Motor neuron (in vitro differentiated cells): Measurements from ENCODE around the gene STIM1. TPM values are rescaled to one million over a fixed set of nuclear protein-coding genes. Genes with fewer than 3 reads are reported as not detected.
A peak's percentile ranks its signal among the peaks of the same experiment; 100 is the strongest.
"Not testable (repeated sequence)": the region's sequence is repeated elsewhere in the genome, so short reads cannot be mapped to it uniquely, and the experiment has no call there.

ENCODE experiments used
- ATAC-seq, 8 experiments: fragments of 200-7000 bp; cut with Tn5 transposase; replicated peaks in 6 of 8; 2 replicates each; pipeline ENCODE4 v1.8.0; 2021; ENCODE audit warnings: mild to moderate bottlenecking in 8 of 8, moderate library complexity in 8 of 8
- H3K27ac ChIP-seq, 2 donors: fragments of 250-450 bp; sonication (Bioruptor Pico); 2 replicates each; pipeline ENCODE4 v1.9.0; 2021; ENCODE audit warnings: antibody characterized with exemption in 2 of 2, mild to moderate bottlenecking in 2 of 2, moderate library complexity in 1 of 2
- H3K4me1 ChIP-seq, 2 donors: fragments of 250-450 bp; sonication (Bioruptor Pico); replicated peaks in 1 of 2; 2 replicates each; pipeline ENCODE4 v1.6.1; 2021; ENCODE audit warnings: antibody characterized with exemption in 2 of 2, mild to moderate bottlenecking in 2 of 2, moderate library complexity in 1 of 2
- H3K4me3 ChIP-seq, 5 donors: fragments of 250-450 bp; sonication (Bioruptor Pico); 2 replicates each; pipeline ENCODE4 v1.9.0; 2021; ENCODE audit warnings: antibody characterized with exemption in 5 of 5, mild to moderate bottlenecking in 5 of 5, moderate library complexity in 4 of 5
- WGBS, 10 experiments: fragments of 450-650 bp; shearing (Covaris generic); methylation state at CpG; one replicate each; pipeline ENCODE4 v1.0.0; 2022; 5-methylcytosine and 5-hydroxymethylcytosine counted together
- in situ Hi-C, 9 experiments: fragments of 400-800 bp; cut with MboI; loops; one replicate each; pipeline ENCODE4 v1.15.0; 2021; ENCODE audit warnings: low sequenced_read_pairs in 9 of 9, low pct_unique_long_range_greater_than_20kb in 2 of 9; ENCODE audit not compliant: unreplicated experiment in 9 of 9
- total RNA-seq, 8 experiments: library from RNA; unstranded; fragments of 300-600 nt; gene quantifications; 2 replicates each; pipeline versions ENCODE4 v1.2.3 to v1.2.4, GENCODE V29; 2022

STIM1 gene
- total RNA-seq, 8 experiments from 2014 or later: 6.2 to 47.3 (median 10.2) TPM

- 56 to 100% (median 65%) methylated on average over 2 to 3 of the region's 3 CpGs for WGBS, 10 experiments
- peak in 2 of 8 experiments; percentile 35 to 44 for ATAC-seq
- H3K4me1 ChIP-seq: peaks cover 13 to 19% of the 10 kb centered on the region in 2 donors
- in situ Hi-C loops: no loop called here
- H3K27ac ChIP-seq: no peak overlapping the region
- H3K4me3 ChIP-seq: no peak overlapping the region
Measured at GRCh38 chr11:3880724-3881123, 25.3 kb downstream of the STIM1 start.

- Histone ChIP-seq H3K4me1 (peaks cover 7 to 14% of the 10 kb centered on the region in 2 donors), H3K4me3 (no peak overlapping the region), H3K27ac (no peak overlapping the region)
- ATAC-seq: no peak
- in situ Hi-C loops: no loop called here
Measured at GRCh38 chr11:3882655-3883054, 27.2 kb downstream of the STIM1 start.

GRCh38 chr11:3885855-3886254 is 30.4 kb downstream of the STIM1 start:
- no peak for ATAC-seq
- WGBS, 10 experiments: 88 to 100% (median 97%) methylated on average over 1 to 7 of the region's 7 CpGs; no CpG with 5 or more reads in 1 of the 10 experiments

GRCh38 chr11:3886985-3887384 is 31.5 kb downstream of the STIM1 start:
- 100% methylated on average over 1 of the region's 1 CpG; no CpG with 5 or more reads in 8 of the 10 experiments for WGBS, 10 experiments
- ATAC-seq: no peak
- in situ Hi-C loops: no loop called here

More at GRCh38 chr11:3885855-3886254, 30.4 kb downstream of the STIM1 start:
- no peak overlapping the region for H3K4me3 ChIP-seq
- no peak overlapping the region for H3K27ac ChIP-seq
- peaks cover 0 to 3% of the 10 kb centered on the region in 2 donors for H3K4me1 ChIP-seq
- in situ Hi-C loops: no loop called here

GRCh38 chr11:3888876-3889275 is 33.4 kb downstream of the STIM1 start:
- Histone ChIP-seq H3K4me3 (no peak overlapping the region), H3K27ac (no peak overlapping the region), H3K4me1 (no peaks in the 10 kb centered on the region)
- ATAC-seq: no peak
- in situ Hi-C loops: no loop called here

More at GRCh38 chr11:3886985-3887384, 31.5 kb downstream of the STIM1 start:
- Histone ChIP-seq H3K4me1 (no peaks in the 10 kb centered on the region), H3K27ac (no peak overlapping the region), H3K4me3 (no peak overlapping the region)

- H3K4me1 ChIP-seq: no peaks in the 10 kb centered on the region
- in situ Hi-C loops: no loop called here
- WGBS, 10 experiments: 70 to 100% (median 83%) methylated on average over 1 to 2 of the region's 2 CpGs; no CpG with 5 or more reads in 2 of the 10 experiments
- no peak overlapping the region for H3K4me3 ChIP-seq
- H3K27ac ChIP-seq: no peak overlapping the region
- ATAC-seq: no peak
Measured at GRCh38 chr11:3890014-3890413, 34.5 kb downstream of the STIM1 start.

GRCh38 chr11:3890806-3891205 is 35.3 kb downstream of the STIM1 start:
- in situ Hi-C loops: no loop called here
- ATAC-seq: no peak
- H3K27ac ChIP-seq: no peak overlapping the region
- 57 to 100% (median 88%) methylated on average over 1 of the region's 1 CpG; no CpG with 5 or more reads in 1 of the 10 experiments for WGBS, 10 experiments
- no peaks in the 10 kb centered on the region for H3K4me1 ChIP-seq
- H3K4me3 ChIP-seq: no peak overlapping the region

GRCh38 chr11:3891751-3892150 is 36.3 kb downstream of the STIM1 start:
- ATAC-seq: no peak
- in situ Hi-C loops: no loop called here
- no peak overlapping the region for H3K4me3 ChIP-seq
- WGBS, 10 experiments: 80 to 100% (median 92%) methylated on average over 1 of the region's 1 CpG; no CpG with 5 or more reads in 1 of the 10 experiments
- H3K27ac ChIP-seq: no peak overlapping the region
- H3K4me1 ChIP-seq: no peaks in the 10 kb centered on the region

GRCh38 chr11:3892156-3892555 is 36.7 kb downstream of the STIM1 start:
- ATAC-seq: no peak
- in situ Hi-C loops: no loop called here
- Histone ChIP-seq H3K4me3 (no peak overlapping the region), H3K27ac (no peak overlapping the region), H3K4me1 (no peaks in the 10 kb centered on the region)
- WGBS, 10 experiments: 83 to 100% (median 90%) methylated on average over 1 to 2 of the region's 2 CpGs; no CpG with 5 or more reads in 4 of the 10 experiments

- 80 to 100% (median 100%) methylated on average over 1 to 2 of the region's 2 CpGs; no CpG with 5 or more reads in 1 of the 10 experiments for WGBS, 10 experiments
- H3K4me1 ChIP-seq: no peaks in the 10 kb centered on the region
- H3K27ac ChIP-seq: no peak overlapping the region
- in situ Hi-C loops: no loop called here
- ATAC-seq: no peak
- no peak overlapping the region for H3K4me3 ChIP-seq
Measured at GRCh38 chr11:3893311-3893710, 37.8 kb downstream of the STIM1 start.

GRCh38 chr11:3894128-3894731 is 38.8 kb downstream of the STIM1 start:
- Histone ChIP-seq H3K4me1 (no peaks in the 10 kb centered on the region), H3K27ac (no peak overlapping the region), H3K4me3 (no peak overlapping the region)
- no peak for ATAC-seq
- WGBS, 10 experiments: 50 to 100% (median 88%) methylated on average over 1 to 3 of the region's 5 CpGs; no CpG with 5 or more reads in 2 of the 10 experiments
- in situ Hi-C loops: no loop called here

GRCh38 chr11:3896644-3897043 is 41.2 kb downstream of the STIM1 start:
- no peak for ATAC-seq

GRCh38 chr11:3900230-3900629 is 44.8 kb downstream of the STIM1 start:
- ATAC-seq, H3K4me1 ChIP-seq, H3K27ac ChIP-seq, H3K4me3 ChIP-seq, in situ Hi-C loops: not testable (repeated sequence)
- WGBS, 10 experiments: 75 to 100% (median 100%) methylated on average over 1 to 13 of the region's 19 CpGs; no CpG with 5 or more reads in 5 of the 10 experiments

More at GRCh38 chr11:3896644-3897043, 41.2 kb downstream of the STIM1 start:
- WGBS, 10 experiments: 92 to 100% (median 100%) methylated on average over 1 to 2 of the region's 2 CpGs; no CpG with 5 or more reads in 5 of the 10 experiments
- Histone ChIP-seq H3K4me1 (no peaks in the 10 kb centered on the region), H3K4me3 (no peak overlapping the region), H3K27ac (no peak overlapping the region)
- in situ Hi-C loops: no loop called here
